ENCODE measurements around the gene LAG3.
A peak's percentile ranks its signal among the peaks of the same experiment; 100 is the strongest.
"Not testable (repeated sequence)": the region's sequence is repeated elsewhere in the genome, so short reads cannot be mapped to it uniquely, and the experiment has no call there.

Gene LAG3

DNA sequence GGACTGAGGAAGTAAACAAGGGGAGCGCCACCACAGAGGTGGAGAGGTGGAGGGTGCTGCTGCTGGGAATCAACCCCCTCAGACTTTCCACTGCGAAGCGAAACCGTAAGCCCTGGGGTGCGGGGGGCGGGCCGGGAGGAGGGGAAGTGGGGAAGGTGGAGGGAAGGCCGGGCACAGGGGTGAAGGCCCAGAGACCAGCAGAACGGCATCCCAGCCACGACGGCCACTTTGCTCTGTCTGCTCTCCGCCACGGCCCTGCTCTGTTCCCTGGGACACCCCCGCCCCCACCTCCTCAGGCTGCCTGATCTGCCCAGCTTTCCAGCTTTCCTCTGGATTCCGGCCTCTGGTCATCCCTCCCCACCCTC lies at the start of gene LAG3:
Gene LAG3 (plus strand): TSS at position 190 of the 365 bp plus-strand sequence. CDS start 333 bp downstream, outside the sequence.
- DNase-seq (ENCODE audit: low read depth), result peak; percentile 65

DNA sequence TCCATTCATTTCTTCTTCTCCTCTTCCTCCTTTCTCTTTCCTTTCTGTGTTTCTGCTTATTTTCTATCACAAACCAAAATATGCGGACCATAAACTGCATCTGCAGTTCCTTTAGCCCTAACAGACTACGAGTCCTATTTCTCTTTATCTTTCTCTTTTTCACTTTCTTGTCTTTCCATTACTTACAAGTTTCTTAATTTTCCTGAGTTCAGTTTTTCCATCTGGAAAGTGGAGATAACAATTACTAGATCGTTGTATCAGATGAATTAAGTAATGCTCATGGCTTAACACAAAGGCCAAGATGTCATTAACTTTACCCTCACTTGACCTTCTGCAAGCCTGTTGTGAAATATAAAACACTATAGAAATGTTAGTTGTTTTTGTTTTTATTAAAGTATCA lies 49.5 kb upstream of the LAG3 start:
- no peak for DNase-seq (ENCODE audit: low read depth)

DNA sequence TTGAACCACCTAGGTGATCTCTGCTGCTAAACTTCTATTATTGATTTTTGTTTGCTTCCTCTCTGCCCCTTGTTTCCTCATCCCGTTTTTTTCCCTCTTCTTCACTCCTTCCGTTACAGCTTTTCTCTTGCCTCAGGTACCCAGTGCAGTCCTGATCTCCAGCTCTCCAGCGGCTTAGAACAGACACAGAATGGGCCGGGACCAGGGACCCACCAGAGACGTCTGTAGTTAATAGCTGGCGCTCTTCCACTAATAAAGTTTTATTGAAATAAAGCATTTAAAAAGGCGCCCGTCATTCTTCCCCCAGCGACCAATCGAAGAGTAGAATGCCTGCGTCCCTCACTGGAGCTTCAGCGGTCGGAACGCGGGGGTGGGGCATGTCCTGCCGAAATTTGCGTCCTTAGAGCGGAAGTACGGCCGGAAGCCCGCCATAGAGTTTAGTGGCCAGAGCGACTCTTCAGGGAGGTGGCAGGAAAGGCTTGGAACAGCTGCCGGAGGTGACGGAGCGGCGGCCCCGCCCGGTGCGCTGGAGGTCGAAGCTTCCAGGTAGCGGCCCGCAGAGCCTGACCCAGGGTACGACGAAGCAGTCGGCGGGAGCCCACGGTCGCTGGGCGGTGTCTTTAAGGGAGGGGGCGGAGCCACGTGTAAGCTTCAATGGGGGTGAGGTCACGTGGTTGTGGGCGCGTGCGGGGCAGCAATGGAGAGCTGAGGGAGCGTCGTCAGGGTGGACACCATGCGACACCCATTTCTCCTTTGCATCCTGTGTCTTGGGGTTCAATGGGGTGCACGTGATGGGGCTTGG lies 48.5 kb upstream of the LAG3 start, which contains the start of gene COPS7A:
Gene COPS7A (plus strand): TSS at position 440 of the 802 bp plus-strand sequence. CDS start 611 bp downstream, outside the sequence.
- peak; percentile 95 for DNase-seq (ENCODE audit: low read depth)

DNA sequence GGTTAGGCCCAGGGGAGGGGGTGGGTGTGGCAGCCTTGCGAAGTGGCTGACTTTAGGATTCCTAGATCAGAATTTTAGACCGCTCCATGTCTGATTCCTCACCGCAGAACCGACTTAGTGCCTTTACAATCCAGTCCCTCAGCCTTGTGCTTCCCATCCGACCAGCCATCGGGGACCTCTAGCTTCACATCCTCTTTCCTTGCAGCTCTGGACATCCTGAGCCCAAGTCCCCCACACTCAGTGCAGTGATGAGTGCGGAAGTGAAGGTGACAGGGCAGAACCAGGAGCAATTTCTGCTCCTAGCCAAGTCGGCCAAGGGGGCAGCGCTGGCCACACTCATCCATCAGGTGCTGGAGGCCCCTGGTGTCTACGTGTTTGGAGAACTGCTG lies 47.9 kb upstream of the LAG3 start:
- DNase-seq (ENCODE audit: low read depth), result no peak

DNA sequence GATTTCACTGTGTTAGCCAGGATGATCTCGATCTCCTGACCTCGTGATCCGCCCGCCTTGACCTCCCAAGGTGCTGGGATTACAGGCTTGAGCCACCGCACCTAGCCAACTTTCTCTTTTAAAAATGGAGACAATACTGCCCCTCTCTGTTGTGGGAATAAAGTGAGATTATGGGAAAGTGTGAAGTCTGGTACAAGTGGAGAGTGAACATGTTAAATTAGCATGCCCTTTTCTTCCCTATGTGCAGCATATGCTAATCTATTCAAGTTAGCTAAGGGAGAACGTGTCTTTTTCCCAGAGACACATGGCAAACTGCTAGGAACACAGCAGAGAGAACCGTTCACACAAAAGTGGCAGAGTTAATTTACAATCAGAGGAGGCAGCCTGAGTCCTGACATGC lies 47.0 kb upstream of the LAG3 start:
- DNase-seq (ENCODE audit: low read depth), result no peak

DNA sequence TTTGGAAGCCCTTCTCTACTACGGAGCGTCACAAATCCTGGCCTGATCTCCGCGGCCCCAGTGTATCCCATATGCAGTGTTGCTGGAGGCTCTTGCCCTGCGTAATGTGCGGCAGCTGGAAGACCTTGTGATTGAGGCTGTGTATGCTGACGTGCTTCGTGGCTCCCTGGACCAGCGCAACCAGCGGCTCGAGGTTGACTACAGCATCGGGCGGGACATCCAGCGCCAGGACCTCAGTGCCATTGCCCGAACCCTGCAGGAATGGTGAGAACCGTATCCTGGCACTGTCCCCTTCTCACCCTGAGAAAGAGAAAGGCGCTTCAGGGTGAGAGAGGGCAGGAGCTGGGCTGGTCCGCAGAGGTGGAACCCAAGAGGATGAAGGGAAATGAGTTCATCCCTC lies 43.1 kb upstream of the LAG3 start:
- no peak for DNase-seq (ENCODE audit: low read depth)

DNA sequence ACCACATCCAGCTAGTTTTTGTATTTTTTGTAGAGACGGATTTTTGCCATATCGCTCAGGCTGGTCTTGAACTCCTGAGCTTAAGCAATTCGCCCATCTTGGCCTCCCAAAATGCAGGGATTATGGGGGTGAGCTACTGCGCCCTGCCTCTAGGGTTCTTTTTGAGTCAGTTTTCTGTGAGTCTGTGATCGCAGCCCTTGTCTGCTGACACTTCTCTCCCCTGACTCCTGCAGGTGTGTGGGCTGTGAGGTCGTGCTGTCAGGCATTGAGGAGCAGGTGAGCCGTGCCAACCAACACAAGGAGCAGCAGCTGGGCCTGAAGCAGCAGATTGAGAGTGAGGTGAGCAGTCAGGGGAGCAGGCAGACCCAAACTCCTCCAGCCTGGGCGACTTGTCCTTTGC lies 42.2 kb upstream of the LAG3 start:
- DNase-seq (ENCODE audit: low read depth), result no peak

DNA sequence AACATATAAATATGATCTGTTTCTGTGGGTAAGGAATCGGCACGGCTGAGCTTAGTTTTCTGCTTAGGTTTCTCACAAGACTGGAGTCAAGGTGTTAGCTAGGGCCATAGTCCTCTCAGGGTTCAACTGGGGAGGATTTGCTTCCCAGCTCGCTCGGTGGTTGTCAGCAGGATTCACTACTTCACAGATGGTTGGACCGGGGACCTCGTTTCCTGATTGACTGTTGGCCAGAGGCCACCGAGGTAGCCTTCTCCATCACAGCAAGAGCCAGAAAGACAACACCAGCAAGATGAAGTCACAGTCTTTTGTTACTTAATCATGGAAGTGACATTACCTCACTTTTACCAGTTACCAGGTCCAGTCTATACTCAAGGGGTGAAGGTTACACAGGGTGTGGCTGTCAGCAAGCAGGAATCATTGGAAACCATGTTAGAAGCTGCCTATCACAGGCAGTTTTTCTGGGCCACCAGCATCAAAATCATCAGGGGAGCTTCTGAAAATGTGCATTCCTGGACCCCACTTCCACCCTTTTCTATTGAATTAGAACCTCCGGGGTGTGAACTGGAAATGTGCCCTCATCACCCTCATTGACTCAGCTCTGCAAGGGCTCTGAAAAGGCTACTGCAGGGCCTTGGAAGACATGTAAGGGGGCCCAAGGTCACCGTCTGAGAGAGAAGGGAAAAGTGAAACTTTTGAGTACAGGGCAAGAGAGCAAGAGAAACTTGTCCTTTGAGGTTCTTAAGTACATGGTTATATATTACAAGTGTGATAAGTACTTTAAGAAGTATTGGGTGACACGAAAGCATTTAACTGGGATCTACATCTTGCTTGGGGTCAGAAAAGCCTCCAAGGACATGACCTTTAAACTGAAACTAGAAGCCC lies 37.6 kb upstream of the LAG3 start:
- no peak for DNase-seq (ENCODE audit: low read depth)

DNA sequence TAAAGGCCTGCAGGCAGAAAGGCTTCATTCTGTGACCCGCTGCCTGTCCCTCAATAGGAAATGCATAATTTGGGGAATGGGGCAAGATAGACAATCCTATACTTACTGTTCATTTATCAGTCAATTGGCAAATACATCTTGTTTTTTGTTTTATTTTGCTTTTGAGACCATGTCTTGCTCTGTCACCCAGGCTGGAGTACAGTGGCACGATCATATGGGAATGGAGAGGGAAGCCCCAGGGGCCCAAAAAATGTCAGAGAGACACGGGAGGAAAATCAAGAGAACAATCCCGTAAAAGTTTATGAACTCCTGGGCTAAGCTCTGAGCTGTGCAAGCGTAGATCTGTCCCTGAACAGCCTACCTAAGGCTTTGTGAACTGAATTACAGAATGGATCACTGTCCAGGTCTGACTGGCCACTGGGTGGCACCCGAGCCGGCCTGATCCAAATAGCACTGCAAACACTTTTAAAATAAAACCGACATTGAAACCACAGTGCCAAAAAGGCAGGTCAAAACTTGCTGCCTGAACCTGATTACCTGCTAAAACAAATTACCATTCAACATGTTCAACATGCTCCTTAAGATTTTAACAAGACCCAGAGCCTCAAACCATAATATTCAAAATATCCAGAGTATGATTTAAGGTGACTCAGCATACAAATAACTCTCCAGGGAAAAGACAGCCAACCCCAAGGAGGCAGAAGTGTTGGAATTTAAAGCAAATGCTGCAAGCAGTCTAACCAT lies 36.7 kb upstream of the LAG3 start:
- no peak for DNase-seq (ENCODE audit: low read depth)

DNA sequence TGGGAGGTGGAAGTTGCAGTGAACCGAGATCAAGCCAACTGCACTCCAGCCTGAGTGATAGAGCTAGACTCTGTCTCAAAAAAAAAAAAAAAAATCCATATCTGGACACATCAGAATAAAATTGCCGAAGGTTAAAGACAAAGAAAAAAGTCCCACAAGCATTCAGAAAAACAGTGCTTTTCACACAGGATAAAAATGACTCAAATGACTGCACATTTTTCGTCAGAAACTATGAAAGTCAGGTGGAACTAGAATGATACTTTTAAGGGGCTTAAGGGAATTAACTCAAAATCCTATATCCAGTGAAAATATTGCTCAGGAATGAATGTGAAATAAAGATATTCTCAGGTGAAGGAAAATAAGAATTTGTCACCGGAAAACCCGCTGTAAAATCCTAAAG lies 35.6 kb upstream of the LAG3 start:
- no peak for DNase-seq (ENCODE audit: low read depth)

DNA sequence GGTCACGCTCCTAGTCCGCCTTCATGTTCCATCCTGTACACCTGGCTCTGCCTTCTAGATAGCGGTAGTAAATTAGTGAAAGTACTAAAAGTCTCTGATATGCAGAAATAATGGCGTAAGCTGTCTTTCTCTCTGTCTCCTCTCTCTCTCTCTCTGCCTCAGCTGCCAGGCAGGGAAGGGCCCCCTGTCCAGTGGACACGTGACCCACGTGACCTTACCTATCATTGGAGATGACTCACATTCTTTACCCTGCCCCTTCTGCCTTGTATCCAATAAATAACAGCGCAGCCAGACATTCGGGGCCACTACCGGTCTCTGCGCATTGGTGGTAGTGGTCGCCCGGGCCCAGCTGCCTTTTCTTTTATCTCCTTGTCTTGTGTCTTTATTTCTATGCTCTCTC lies 30.2 kb upstream of the LAG3 start:
- not testable (repeated sequence) for DNase-seq (ENCODE audit: low read depth)

DNA sequence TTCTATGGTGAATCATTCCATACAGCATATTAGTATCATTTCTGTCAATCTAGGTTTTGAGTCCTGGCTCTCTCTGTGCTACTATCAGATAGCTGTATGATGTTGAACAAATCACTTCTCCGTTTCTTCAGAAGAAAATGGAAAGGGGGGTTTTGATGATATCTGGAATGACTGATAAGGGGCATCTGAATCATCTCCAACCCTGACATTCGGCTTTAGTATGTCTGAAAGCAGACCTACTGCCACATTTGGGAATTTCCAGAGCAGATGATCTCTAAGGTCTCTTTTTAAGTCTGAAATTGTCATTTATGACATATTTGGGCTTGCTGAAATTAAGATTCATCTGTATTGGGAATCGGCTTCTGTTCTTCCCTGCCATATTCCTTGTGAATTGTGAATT lies 29.5 kb upstream of the LAG3 start:
- DNase-seq (ENCODE audit: low read depth), result no peak

DNA sequence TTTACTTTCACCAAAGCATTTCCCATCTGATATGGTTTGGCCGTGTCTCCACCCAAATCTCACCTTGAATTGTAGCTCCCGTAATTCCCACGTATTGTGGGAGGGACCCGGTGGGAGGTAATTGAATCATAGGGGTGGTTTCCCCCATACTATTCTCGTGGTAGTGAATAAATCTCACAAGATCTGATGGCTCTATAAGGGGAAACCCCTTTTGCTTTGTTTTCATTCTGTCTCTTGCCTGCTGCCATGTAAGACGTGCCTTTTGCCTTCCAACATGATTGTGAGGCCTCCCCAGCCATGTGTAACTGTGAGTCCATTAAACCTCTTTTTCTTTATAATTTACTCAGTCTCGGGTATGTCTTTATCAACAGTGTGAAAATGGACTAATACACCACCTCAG lies 29.0 kb upstream of the LAG3 start:
- DNase-seq (ENCODE audit: low read depth), result not testable (repeated sequence)

DNA sequence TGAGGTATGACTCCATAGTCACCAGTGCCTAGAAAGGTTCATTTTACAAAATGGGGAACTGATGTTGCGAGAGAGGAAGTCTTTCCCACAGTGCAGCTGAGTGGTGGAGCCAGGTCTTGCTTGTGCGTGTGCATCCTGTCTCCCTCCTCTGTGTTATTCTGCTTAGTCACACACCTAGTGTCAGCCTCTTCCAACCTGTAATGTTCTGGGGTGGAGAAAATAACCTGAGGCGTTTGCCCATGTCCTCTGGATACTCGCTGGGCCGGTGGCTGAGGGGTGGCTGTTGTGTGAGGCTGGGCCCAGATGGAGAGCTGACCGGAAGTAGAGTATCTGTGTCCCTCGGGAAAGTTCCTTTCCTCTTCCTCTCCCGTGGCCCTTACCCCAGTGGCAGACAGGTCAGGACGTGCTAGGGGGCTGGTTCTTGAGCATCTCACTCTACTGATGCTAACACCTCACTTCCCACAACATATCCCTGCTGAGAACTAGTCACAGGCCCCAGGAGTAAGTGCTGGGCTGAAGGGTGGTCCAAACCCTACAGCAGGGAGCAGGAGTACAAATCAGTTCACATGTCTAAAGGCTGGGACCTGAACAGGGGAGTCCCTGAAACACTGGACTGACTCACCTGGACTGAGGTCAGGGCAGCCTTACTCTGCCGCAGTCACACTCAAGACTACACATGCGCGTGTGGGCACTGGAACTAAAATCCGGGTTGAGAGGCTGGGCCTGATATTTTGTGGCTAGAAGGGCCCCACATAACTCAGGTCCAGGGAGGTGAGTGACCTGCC lies 26.4 kb upstream of the LAG3 start:
- DNase-seq (ENCODE audit: low read depth), result no peak

DNA sequence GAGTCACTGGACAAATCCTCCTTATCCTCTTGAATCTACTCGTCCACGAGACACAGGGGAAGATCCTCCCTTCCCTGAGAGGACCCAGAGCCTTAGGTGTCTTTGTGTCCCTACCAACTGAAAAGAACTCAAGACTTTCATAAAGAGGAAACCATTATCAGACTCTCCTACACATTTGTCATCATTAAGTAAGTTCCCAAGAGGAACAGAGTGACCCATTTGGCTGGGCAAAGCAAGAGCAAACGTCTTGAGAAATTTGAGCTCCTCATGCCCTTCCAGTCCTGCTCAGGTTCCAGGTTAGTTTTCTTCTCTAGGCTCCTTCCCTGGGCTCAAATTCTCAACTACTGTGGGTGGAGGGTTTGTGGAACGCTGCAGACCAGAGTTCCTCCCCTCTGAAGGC lies 25.1 kb upstream of the LAG3 start:
- no peak for DNase-seq (ENCODE audit: low read depth)

DNA sequence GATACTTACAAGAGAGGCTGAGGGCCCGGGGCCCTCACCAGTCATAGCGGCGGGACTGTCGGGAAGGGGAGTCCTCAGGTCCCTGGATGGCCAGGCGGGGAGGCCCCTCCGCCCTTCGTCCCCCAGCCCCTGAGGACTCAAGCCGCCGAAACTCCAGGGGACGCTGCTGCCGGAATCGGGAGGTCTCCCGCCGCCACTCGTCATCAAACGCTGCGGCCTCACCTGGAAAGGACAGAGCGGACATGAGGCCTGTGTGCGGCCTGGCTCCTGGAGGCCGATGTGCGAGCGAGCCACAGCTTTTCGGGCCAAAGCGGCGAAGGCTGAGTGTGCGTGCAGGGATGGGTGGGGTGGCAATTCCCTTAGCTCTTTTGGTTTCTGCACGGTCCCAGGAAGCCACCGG lies 23.6 kb upstream of the LAG3 start:
- DNase-seq (ENCODE audit: low read depth), result no peak

DNA sequence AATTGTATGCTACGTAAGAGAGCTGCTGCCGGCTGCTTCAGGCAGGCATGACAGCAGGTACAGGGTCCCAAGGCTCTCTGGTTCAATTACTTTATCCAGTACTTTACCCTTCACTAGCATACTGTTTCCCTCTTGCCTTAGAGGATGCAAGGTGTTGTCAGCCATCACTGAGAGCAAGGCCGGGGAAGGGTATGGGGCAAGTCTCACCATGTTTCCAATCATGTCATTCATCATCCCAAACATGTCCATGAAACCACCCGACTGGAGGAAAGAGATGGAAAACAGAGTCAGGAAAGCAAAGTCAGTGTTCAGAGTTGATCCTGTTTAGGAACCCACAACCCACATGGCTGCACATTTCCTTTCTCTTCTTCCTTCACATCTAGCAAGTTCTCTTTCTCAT lies 21.8 kb upstream of the LAG3 start:
- DNase-seq (ENCODE audit: low read depth), result no peak

DNA sequence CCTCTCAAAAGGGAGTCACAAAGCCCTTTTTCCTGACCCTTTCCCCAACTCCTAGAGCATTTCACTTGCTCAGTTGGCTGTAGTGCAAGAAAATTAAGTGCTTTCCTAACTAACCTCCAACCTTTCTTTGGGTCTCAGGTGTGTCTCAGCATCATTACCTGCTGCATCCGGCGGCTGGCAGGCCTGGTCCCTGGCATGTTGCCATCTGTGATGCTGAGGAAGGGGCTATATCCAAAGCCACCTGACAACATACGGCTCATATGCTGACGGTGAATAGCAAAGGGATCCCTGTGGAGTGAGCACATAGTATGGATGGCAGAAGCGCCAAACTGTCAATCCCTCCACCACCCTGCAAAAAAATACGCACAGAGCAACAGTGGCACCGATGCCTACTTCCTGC lies 20.6 kb upstream of the LAG3 start:
- DNase-seq (ENCODE audit: low read depth), result no peak

DNA sequence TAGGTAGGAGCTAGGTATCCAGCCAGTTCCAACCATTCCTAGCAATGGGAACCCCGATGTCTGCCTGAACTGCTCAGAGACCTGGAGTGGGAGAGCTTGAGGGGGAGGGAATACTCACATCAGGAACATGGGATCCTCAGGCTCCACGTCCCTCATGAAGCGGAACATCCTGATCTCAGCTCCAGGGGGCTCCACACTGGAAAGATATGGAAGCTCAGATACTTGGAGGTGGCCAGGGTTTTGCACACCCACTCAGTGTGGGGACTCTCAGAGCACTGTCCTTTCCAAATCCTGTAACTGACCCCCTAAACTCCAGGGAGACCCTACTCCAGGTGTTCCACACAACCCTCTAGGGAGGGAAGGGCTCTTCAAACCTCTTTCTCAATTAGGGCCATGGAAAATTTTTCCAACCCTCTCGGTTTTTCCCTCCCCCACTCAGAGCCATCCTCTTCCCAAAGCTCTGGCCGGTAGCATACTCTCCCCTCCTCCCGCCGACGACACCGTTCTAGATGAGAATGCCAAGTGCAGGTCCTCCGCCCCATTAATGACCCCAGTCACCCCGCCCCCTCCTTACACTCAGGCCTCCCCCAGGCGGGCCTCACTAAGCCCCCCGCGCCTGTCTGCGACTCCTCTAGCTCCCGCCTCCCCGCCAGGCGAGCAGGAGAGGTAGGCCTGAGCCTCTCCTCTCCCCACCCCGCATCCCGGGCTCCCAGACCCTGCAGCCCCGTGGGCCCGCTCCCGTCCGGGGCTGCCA lies 20.0 kb upstream of the LAG3 start:
- DNase-seq (ENCODE audit: low read depth), result no peak

DNA sequence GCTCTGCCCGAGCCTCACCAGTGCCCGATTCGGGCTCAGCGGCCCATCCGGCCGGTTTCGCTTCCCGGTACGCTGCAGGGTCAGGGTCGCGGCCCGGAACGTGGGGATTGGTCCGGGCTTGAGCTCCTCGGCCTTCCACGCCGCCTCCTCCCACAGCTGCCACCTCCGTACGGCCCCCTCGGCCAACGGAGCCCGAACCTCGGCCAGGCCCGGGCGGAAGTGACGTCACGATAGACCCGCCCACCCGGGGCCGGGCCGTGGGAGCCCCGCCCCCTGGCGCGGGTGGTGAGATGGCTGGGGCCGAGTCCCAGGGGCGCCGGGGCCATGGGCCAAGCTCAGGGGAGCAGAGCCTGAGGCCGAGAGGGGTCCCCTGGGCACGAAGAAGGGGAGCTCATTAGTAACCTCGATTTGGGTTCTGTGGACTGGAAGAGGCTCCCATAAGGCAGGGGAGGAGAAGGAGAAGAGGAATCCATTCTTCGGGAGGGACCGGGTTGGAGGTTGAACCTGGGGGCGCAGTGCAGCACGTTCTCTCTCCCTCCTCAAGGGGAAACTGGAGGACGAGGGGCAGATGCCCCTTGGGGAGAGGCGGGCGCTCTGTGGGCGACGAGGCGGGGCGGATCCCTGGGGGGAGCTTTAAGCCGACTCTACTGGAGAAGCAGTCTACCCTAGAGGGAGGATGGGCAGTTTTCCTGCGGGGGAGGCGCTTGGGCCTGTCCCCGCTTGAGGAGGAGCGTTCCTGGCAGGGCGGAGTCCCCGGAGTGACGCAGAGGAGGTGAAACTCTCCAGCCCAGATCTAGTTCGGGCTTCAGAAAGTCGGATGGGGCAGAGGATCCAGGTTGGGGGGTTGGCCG lies 19.2 kb upstream of the LAG3 start, which contains the start of gene MLF2:
Gene MLF2 (minus strand): TSS at position 221 of the 851 bp plus-strand sequence. CDS start 807 bp downstream, outside the sequence.
- peak; percentile 97 for DNase-seq (ENCODE audit: low read depth)
